ENCODE data around the gene SDCCAG8.

The SDCCAG8 gene

GRCh38 chr1:243236604-243237252 lies 19.1 kb upstream of the SDCCAG8 start:
- no peak overlapping the region for H3K27ac Mint-ChIP-seq
- peaks cover 4% of the 10 kb centered on the region for H3K27me3 Mint-ChIP-seq (ENCODE audit: low read depth, poor library complexity)
- H3K4me3 Mint-ChIP-seq = no peak overlapping the region
- TF ChIP-seq, protein P1, sequence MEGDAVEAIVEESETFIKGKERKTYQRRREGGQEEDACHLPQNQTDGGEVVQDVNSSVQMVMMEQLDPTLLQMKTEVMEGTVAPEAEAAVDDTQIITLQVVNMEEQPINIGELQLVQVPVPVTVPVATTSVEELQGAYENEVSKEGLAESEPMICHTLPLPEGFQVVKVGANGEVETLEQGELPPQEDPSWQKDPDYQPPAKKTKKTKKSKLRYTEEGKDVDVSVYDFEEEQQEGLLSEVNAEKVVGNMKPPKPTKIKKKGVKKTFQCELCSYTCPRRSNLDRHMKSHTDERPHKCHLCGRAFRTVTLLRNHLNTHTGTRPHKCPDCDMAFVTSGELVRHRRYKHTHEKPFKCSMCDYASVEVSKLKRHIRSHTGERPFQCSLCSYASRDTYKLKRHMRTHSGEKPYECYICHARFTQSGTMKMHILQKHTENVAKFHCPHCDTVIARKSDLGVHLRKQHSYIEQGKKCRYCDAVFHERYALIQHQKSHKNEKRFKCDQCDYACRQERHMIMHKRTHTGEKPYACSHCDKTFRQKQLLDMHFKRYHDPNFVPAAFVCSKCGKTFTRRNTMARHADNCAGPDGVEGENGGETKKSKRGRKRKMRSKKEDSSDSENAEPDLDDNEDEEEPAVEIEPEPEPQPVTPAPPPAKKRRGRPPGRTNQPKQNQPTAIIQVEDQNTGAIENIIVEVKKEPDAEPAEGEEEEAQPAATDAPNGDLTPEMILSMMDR (IDR thresholded peaks at IDR 0.05) = no peak
- H3K36me3 Mint-ChIP-seq (ENCODE audit: low read depth) = peaks cover 94% of the 10 kb centered on the region
- peaks cover 88% of the 10 kb centered on the region for H3K9me3 Mint-ChIP-seq
- no peak for DNase-seq
- H3K4me1 Mint-ChIP-seq = no peaks in the 10 kb centered on the region

DNA sequence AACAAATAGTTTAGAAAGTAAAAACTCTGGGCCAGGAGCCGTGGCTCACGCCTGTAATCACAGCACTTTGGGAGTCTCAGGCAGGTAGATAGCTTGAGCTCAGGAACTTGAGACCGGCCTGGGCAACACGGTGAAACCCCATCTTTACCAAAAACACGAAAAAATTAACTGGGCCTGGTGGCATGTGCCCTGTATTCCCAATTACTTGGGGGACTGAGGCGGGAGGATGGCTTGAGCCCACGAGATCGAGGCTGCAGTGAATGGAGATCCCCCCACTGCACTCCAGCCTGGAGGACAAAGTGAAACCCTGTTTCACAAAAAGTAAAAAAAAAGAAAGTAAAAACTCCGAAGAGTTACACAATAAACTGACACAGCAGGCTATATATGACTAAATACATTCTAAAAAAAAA lies 11.4 kb upstream of the SDCCAG8 start:
- DNase-seq = no peak

GRCh38 chr1:243246916-243247315 lies 8.9 kb upstream of the SDCCAG8 start:
- Mint-ChIP-seq H3K4me3 (no peak overlapping the region), H3K36me3 (ENCODE audit: low read depth) (peaks cover 95% of the 10 kb centered on the region), H3K9me3 (peaks cover 94% of the 10 kb centered on the region), H3K27me3 (ENCODE audit: low read depth, poor library complexity) (no peaks in the 10 kb centered on the region), H3K27ac (no peak overlapping the region), H3K4me1 (peaks cover 4% of the 10 kb centered on the region)
- DNase-seq = no peak
- TF ChIP-seq, protein P1 (IDR thresholded peaks at IDR 0.05) = no peak

More for the DNA sequence above, 11.4 kb upstream of the SDCCAG8 start:
- peaks cover 96% of the 10 kb centered on the region for H3K36me3 Mint-ChIP-seq (ENCODE audit: low read depth)
- TF ChIP-seq, protein P1 (IDR thresholded peaks at IDR 0.05) = no peak
- H3K9me3 Mint-ChIP-seq = peaks cover 92% of the 10 kb centered on the region
- peaks cover 4% of the 10 kb centered on the region for H3K27me3 Mint-ChIP-seq (ENCODE audit: low read depth, poor library complexity)
- H3K27ac Mint-ChIP-seq = no peak overlapping the region
- H3K4me3 Mint-ChIP-seq = no peak overlapping the region
- no peaks in the 10 kb centered on the region for H3K4me1 Mint-ChIP-seq

- H3K4me1 Mint-ChIP-seq = peaks cover 10% of the 10 kb centered on the region
These were observed 7.9 kb upstream of the SDCCAG8 start for GRCh38 chr1:243247901-243248300.

GRCh38 chr1:243249214-243249613 lies 6.6 kb upstream of the SDCCAG8 start:
- H3K27me3 Mint-ChIP-seq (ENCODE audit: low read depth, poor library complexity) = no peaks in the 10 kb centered on the region
- H3K9me3 Mint-ChIP-seq = peaks cover 74% of the 10 kb centered on the region
- H3K27ac Mint-ChIP-seq = no peak overlapping the region
- H3K4me1 Mint-ChIP-seq = peaks cover 20% of the 10 kb centered on the region
- no peak overlapping the region for H3K4me3 Mint-ChIP-seq
- TF ChIP-seq, protein P1 (IDR thresholded peaks at IDR 0.05) = no peak
- H3K36me3 Mint-ChIP-seq (ENCODE audit: low read depth) = peaks cover 76% of the 10 kb centered on the region
- no peak for DNase-seq

More at GRCh38 chr1:243247901-243248300, 7.9 kb upstream of the SDCCAG8 start:
- Mint-ChIP-seq H3K27ac (no peak overlapping the region), H3K36me3 (ENCODE audit: low read depth) (peaks cover 89% of the 10 kb centered on the region), H3K9me3 (peaks cover 86% of the 10 kb centered on the region), H3K4me3 (no peak overlapping the region), H3K27me3 (ENCODE audit: low read depth, poor library complexity) (no peaks in the 10 kb centered on the region)
- TF ChIP-seq, protein P1 (IDR thresholded peaks at IDR 0.05) = no peak
- no peak for DNase-seq

DNA sequence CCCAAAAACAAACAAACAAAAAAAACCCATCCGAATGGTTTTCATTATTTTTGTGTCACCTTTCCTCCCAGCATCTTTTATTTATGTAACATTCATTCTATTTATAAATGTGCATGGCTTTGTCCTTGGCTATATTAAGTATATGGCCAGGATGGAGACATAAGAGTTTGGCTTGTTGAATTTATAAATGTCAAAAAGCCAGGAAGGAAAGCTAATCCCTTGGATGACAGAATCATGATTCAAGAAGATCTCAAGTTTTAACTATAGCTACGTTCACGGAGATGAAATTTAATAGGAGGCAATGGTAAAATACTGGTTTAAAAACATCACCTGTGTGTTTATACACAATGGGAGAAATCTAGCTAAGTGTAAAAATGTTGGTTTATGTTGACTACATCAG lies 5.7 kb upstream of the SDCCAG8 start:
- Mint-ChIP-seq H3K27me3 (ENCODE audit: low read depth, poor library complexity) (no peaks in the 10 kb centered on the region), H3K36me3 (ENCODE audit: low read depth) (peaks cover 67% of the 10 kb centered on the region), H3K27ac (no peak overlapping the region), H3K9me3 (peaks cover 65% of the 10 kb centered on the region), H3K4me1 (peaks cover 20% of the 10 kb centered on the region), H3K4me3 (no peak overlapping the region)
- no peak for DNase-seq
- TF ChIP-seq, protein P1 (IDR thresholded peaks at IDR 0.05) = no peak
